GM18505 (cell line): Measurements from ENCODE around the gene BPTF.
"Not testable (repeated sequence)": the region's sequence is repeated elsewhere in the genome, so short reads cannot be mapped to it uniquely, and the experiment has no call there.

ENCODE experiments used
- ATAC-seq: cut with Tn5 transposase; IDR thresholded peaks from one replicate; pipeline ENCODE4 v1.9.1; 2021; ENCODE audit not compliant: unreplicated experiment
- POLR2A ChIP-seq: IDR thresholded peaks from 4 replicates; pipeline ENCODE4 v1.6.1; 2011; ENCODE audit warnings: borderline replicate concordance; ENCODE audit not compliant: insufficient read depth, insufficient read length; ENCODE audit errors: extremely low read depth

BPTF gene

DNA sequence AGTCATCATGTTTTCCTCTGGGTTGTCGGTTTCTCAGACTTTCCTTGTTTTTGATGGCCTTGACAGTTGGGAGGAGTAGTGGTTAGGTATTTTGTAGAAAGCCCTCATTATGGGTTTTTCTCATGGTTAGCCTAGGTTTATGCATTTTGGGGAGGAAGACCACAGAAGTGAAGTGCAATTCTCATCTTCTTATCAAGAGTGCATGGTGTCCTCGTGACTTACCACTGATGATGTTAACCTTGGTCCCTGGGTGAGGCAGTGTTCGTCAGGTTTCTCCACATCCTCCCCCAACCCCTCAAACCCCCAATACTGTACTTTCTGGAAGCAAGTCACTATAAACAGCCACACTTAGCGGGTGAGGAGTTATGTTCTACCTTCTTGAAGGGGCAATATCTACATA is 42.3 kb downstream of the BPTF start:
- ATAC-seq: no peak
- TF ChIP-seq POLR2A: no peak

DNA sequence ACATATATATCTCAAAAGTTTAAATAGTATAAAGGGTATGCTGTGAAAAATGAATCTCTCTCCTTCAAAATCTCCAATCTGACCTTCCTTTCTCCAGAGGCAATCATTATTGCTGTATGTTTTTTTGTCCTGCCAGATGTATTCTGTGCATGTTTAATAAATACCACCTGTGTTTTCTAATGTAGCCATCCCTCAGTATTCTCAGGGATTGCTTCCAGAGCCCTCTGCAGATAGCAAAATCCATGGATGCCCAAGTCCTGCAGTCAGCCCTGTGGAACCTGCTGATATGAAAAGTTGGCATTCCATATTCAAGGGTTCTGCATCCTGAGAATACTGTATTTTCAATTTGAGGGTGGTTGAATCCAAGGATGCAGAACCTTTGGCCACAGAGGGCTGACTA is 42.9 kb downstream of the BPTF start:
- TF ChIP-seq POLR2A: no peak
- no peak for ATAC-seq

DNA sequence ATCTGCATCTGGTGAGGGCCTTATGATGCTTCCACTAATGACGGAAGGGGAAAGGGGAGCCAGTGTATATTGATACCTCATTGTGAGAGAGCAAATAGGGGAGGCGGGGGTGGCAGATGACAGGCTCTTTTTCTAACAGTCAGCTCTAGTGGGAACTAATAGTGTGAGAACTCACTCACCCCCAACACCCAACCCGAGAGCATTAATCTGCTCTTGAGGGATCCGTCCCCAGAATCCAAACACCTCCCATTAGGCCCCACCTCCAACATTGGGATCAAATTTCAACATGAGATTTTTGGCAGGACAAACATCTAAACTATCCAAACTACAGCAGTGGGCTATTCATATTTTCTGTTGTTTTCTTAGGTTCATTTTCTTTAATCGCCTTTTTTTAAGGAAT is 54.4 kb downstream of the BPTF start:
- no peak for TF ChIP-seq POLR2A
- ATAC-seq: no peak

DNA sequence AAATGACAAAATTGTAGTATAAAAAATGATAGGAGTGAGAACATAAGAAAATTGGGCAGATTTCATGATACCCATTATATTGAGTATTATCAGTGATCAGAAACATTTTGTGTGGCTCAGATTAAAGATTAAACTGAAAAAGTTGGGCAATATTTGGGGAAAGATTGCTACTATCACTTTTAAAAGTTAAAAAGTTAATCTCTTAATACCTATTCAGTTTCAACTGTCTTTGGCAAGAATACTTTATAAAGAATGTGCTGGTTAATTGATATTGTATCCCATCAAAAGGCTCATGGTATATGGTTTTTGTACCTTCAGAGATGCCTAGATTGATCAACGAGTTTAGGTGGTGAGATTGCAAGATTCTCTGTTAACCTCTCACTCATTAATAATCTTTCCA is 55.8 kb downstream of the BPTF start:
- TF ChIP-seq POLR2A: no peak
- ATAC-seq: no peak

DNA sequence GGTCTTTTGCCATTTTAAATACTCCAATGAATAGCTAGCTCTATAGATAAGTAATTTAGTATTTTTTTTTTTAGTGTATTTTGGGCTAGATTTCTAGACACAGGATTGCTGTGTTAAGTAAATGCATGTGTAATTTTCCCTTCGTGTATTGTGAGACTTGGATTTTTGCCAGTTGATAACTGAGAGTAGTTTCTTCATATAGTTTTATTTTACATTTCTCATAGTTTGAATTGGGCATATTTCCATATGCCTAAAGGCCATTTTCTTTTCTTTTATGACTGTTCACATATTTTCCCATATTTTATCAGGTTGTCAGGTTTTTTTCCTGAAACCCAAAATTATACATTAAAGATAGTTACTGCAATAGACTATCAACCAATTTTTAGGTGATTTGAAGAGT is 59.4 kb downstream of the BPTF start:
- TF ChIP-seq POLR2A: no peak
- ATAC-seq: no peak

DNA sequence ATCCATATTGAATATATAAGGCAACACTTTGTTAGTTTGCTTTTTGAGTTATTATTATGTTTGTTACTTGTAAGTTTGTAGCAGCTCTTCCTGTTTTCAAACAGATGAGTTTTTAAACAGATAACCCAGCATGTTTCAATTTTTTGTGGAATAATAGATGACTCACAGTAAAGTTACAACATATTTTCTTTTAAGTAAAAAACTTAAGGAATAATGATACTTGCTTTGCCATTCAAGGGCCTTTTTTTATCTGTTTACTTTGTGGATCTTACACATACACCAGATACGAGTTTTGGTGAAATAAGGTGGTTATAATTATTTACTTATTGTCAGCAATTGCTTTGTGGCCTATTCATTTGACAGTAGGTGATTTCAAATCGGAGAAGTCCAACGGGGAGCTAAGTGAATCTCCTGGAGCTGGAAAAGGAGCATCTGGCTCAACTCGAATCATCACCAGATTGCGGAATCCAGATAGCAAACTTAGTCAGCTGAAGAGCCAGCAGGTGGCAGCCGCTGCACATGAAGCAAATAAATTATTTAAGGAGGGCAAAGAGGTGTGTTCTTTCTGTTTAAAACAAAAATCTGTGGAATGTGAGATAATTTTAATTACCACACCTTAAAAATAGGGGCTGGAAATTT is 66.3 kb downstream of the BPTF start:
- no peak for ATAC-seq
- TF ChIP-seq POLR2A: no peak

DNA sequence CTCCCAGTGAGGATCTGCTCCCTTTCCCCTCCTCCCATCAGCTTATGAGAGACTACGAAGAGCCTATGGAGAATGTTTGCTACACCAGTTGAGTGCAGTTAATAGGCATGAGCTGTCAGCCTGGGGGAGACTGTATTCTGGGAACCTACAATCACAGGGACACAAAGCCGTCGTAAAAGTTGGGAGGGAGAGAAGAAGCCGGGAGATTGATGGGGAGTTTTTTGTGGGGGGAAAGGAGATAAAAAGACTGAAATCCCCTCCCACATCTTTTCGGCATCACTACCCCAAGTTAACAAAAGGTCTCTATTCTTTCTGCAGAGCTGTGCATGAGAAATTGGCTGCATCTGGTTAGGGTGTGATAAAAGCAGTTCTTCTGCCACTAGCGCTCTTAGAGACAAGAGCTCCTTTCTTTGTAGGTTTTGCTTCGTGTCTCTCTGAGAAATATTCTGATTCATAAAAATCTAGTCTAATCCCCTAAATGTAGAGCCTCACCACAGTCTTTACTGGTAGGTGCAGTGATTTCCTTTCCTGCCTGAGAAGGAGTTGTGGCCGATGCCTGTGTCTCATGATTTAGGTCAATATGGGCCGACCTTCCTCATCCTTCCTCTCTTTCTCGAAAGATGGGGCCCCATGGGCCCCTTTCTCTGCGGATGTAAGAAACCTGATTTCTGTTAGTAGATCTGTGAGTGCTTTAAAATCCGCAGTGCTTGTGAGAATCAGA is 77.4 kb downstream of the BPTF start:
- ATAC-seq: no peak
- TF ChIP-seq POLR2A: no peak

DNA sequence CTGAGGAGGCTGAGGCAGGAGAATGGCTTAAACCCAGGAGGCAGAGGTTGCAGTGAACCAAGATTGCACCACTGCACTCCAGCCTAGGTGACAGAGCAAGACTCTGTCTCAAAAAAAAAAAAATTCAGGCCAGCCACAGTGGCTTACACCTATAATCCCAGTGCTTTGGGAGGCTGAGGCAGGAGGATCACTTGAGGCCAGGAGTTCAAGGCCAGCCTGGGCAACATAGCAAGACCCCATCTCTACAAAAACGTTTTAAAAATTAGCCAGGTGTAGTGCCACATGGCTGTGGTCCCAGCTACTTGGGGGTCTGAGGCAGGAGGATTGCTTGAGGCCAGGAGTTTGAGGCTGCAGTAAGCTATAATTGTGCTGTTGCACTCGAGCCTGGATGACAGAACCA is 80.0 kb downstream of the BPTF start:
- not testable (repeated sequence) for ATAC-seq

DNA sequence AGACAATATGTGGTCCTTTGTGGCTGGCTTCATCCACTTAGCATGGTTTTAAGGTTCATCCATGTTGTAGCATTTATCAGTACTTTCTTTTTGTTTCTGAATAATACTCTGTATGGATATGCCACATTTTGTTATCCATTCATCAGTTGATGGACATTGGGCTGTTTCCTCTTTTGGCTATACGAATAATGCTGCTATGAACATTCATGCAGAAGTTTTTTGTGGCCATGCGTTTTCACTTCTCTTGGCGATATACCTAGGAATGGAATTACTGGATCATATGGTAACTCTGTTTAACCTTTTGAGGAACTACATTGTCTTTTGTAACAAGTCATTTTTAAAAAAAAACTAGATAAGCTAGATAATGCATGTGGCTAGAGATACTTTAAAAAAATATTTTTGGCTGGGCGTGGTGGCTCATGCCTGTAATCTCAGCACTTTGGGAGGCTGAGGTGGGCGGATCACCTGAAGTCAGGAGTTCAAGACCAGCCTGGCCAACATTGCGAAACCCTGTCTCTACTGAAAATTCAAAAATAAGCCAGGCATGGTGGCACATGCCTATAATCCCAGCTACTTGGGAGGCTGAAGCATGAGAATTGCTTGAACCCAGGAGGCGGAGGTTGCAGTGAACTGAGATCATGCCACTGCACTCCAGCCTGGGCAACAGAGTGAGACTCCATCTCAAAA is 85.0 kb downstream of the BPTF start:
- not testable (repeated sequence) for ATAC-seq

DNA sequence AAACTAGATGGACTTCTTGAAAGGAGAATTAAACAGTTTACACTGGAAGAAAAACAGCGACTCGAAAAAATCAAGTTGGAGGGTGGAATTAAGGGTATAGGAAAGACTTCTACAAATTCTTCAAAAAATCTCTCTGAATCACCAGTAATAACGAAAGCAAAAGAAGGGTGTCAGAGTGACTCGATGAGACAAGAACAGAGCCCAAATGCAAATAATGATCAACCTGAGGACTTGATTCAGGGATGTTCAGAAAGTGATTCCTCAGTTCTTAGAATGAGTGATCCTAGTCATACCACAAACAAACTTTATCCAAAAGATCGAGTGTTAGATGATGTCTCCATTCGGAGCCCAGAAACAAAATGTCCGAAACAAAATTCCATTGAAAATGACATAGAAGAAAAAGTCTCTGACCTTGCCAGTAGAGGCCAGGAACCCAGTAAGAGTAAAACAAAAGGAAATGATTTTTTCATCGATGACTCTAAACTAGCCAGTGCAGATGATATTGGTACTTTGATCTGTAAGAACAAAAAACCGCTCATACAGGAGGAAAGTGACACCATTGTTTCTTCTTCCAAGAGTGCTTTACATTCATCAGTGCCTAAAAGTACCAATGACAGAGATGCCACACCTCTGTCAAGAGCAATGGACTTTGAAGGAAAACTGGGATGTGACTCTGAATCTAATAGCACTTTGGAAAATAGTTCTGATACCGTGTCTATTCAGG is 85.9 kb downstream of the BPTF start:
- ATAC-seq: no peak
- no peak for TF ChIP-seq POLR2A

DNA sequence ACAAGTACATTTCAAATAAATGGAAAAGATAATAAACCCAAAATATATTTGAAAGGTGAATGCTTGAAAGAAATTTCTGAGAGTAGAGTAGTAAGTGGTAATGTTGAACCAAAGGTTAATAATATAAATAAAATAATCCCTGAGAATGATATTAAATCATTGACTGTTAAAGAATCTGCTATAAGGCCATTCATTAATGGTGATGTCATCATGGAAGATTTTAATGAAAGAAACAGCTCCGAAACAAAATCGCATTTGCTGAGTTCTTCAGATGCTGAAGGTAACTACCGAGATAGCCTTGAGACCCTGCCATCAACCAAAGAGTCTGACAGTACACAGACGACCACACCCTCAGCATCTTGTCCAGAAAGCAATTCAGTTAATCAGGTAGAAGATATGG is 86.8 kb downstream of the BPTF start:
- TF ChIP-seq POLR2A: no peak
- ATAC-seq: no peak

DNA sequence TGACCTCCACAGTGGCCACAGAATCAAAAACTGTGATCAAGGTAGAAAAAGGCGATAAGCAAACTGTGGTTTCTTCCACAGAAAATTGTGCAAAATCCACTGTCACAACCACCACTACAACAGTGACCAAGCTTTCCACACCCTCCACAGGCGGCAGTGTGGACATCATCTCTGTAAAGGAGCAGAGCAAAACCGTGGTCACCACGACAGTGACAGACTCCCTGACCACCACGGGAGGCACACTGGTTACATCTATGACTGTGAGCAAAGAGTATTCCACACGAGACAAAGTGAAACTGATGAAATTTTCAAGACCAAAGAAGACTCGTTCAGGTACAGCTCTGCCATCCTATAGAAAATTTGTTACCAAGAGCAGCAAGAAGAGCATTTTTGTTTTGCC is 87.4 kb downstream of the BPTF start:
- ATAC-seq: no peak
- no peak for TF ChIP-seq POLR2A

DNA sequence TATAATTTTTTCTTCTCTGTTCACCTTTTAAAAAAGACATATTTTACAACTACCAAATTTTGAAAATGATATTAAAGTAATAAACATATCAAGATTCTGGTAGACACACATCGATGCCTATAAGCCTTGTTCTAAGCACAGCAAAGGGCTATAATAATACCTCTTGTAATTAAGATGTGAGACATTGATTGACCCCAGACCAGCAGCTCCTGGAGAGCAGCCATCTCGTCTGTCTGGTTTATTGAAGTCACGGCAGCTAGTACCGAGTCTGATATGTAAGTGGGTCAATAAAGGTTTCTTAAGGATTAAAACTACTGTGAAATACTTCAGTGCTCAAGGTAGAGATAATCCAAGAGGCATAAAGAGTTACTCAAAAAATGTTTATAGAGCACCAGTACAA is 94.9 kb downstream of the BPTF start:
- no peak for ATAC-seq
- TF ChIP-seq POLR2A: no peak

DNA sequence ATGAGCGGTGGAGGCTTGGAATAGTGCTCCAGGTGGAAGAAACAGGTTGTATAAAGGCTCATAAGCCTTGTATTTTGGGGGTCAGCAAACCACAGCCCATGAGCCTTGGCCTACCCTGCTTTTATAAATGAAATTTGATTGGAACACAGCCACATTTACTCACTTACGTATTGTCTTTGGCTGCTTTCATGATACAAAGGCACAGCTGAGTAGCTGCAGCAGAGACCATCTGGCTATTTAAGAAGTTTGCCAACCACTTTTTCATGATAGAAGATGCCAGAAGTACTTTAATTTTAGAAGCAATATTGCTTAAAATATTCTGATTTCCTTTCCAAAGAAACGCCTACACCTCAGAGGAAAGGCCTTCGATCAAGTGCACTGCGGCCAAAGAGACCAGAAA is 97.2 kb downstream of the BPTF start:
- TF ChIP-seq POLR2A: no peak

DNA sequence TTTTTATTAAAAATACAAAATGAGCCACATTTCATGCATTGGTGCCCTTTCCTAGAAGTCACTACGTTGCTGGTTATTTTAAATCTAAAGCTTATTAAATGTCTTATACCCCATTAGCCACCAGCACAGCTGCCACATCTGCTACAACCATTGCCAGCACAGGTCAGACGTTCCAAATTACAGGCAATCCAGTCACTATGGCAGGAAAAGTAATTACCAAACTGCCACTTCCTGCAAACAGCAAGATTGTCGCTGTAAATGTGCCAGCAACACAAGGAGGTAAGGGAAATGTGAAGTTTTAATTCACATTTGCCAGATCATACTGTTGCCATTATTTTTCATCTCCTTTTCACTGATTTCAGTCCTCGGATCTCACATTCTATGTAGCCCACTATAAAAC is 103.5 kb downstream of the BPTF start:
- ATAC-seq: not testable (repeated sequence)

More for the DNA sequence above, 97.2 kb downstream of the BPTF start:
- no peak for ATAC-seq
